ENCODE data around the gene GGNBP2.

Gene GGNBP2

DNA sequence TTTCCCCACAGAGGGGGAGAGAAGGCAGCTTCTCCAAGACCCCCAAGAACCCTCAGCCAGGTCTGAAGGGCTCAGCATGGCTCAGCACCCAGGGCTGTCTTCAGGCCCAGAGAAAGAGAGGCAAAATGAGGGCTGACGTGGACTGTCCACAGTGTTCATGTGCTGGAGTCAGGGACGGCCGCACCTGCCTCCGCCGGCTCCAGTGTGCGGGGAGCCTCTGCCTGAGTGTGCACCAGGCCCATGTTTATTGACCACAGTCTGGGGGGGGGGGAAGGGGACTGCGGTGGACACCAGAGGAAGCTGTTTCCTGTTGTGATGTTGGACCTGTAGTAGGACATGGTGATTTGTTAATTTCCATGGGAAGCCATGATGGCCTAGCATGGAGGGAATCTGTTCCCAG lies 63.6 kb downstream of the GGNBP2 start:
- no peak overlapping the region for H2AFZ ChIP-seq (ENCODE audit: low read depth)
- H3K9ac ChIP-seq: no peak overlapping the region; the same call in 1 of the 2 replicates

DNA sequence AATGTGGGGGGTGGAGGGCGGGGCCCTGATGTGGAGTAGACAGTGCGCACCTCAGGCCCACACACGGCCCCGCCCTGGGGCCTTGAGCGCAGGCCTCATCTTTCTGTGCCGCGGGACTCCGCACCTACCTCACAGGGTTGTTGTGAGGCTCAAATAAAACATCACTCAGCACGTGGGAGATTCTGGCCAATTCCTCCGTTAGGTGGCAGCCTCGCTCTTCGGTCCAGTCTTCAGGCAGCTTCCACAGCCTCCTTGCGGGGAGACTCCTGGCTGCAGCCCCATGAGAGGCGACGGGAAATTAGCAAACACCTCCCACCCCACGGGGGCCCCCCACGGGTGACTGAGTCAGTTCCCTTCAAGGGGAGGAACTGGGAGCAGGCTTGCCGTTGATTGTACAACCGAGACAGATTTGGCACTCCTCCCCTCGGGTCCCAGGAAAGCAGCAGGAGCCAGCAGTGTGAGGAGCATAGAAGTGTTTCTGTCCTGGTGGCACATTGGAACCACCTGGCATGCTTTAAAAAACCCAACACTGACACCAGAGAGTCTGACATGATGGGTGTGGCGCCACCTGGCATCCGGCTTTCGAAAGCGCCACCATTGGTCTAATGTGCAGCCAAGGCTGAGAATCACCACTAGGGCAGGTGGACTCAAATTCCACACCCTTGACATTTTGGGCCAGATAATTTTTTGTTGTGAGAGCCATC lies 64.2 kb downstream of the GGNBP2 start:
- no peaks in the 10 kb centered on the region for H3K36me3 ChIP-seq (ENCODE audit: insufficient read depth)
- peak overlapping the region; percentile 81 for H3K27ac ChIP-seq
- peak overlapping the region; percentile 74 for H3K4me2 ChIP-seq
- no peak overlapping the region for H3K4me3 ChIP-seq (IDR thresholded peaks at IDR 0.05; ENCODE audit: insufficient read depth, low read depth, low read length)
- 0 out of 2 replicates have a peak overlapping the region, but pooled peaks have one; percentile 33 for H2AFZ ChIP-seq (ENCODE audit: low read depth)
- TF ChIP-seq, protein P1, sequence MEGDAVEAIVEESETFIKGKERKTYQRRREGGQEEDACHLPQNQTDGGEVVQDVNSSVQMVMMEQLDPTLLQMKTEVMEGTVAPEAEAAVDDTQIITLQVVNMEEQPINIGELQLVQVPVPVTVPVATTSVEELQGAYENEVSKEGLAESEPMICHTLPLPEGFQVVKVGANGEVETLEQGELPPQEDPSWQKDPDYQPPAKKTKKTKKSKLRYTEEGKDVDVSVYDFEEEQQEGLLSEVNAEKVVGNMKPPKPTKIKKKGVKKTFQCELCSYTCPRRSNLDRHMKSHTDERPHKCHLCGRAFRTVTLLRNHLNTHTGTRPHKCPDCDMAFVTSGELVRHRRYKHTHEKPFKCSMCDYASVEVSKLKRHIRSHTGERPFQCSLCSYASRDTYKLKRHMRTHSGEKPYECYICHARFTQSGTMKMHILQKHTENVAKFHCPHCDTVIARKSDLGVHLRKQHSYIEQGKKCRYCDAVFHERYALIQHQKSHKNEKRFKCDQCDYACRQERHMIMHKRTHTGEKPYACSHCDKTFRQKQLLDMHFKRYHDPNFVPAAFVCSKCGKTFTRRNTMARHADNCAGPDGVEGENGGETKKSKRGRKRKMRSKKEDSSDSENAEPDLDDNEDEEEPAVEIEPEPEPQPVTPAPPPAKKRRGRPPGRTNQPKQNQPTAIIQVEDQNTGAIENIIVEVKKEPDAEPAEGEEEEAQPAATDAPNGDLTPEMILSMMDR (conservative IDR thresholded peaks at IDR 0.05; ENCODE audit: low read depth, low read length): peak; percentile 76
- H3K79me2 ChIP-seq (ENCODE audit: insufficient read depth, low read depth): peaks cover 7% of the 10 kb centered on the region; the same call in 1 of the 2 replicates
- H3K27me3 ChIP-seq (ENCODE audit: insufficient read depth, low read depth): no peaks in the 10 kb centered on the region
- peak overlapping the region; percentile 47 for H3K9ac ChIP-seq
- no peaks in the 10 kb centered on the region for H4K20me1 ChIP-seq (ENCODE audit: insufficient read depth)
- peaks cover 35% of the 10 kb centered on the region for H3K4me1 ChIP-seq (ENCODE audit: low read depth, poor library complexity, severe bottlenecking)

More for the DNA sequence above, 63.6 kb downstream of the GGNBP2 start:
- Histone ChIP-seq H3K4me3 (IDR thresholded peaks at IDR 0.05; ENCODE audit: insufficient read depth, low read depth, low read length) (no peak overlapping the region), H3K27me3 (ENCODE audit: insufficient read depth, low read depth) (no peaks in the 10 kb centered on the region), H3K4me2 (peak overlapping the region; percentile 74; the same call in 1 of the 2 replicates), H3K36me3 (ENCODE audit: insufficient read depth) (no peaks in the 10 kb centered on the region), H3K79me2 (ENCODE audit: insufficient read depth, low read depth) (peaks cover 13% of the 10 kb centered on the region; the same call in 1 of the 2 replicates), H3K4me1 (ENCODE audit: low read depth, poor library complexity, severe bottlenecking) (peaks cover 39% of the 10 kb centered on the region), H4K20me1 (ENCODE audit: insufficient read depth) (no peaks in the 10 kb centered on the region), H3K27ac (peak overlapping the region; percentile 81; the same call in 1 of the 2 replicates)
- TF ChIP-seq, protein P1 (conservative IDR thresholded peaks at IDR 0.05; ENCODE audit: low read depth, low read length): no peak

DNA sequence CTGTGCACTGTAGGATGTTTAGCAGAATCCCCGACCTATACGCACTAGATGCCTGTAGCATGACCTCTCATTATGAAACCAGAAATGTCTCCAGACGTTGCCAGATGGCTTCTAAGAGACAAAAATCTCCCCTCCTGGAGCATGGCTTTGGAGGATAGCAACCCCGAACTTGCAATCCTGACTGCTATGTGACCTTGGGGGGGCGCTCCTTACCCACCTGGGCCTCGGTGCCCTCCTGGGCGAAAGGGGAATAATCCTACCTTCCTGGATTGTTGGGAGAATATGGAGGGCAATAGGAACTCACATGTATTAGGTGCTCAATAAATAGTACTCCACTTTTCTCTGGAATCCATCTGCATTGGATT lies 64.8 kb downstream of the GGNBP2 start:
- Histone ChIP-seq H3K79me2 (ENCODE audit: insufficient read depth, low read depth) (0 out of 2 replicates have a peak, but pooled peaks cover 1% of the 10 kb centered on the region), H3K27ac (peak overlapping the region; percentile 81; the same call in 1 of the 2 replicates), H4K20me1 (ENCODE audit: insufficient read depth) (no peaks in the 10 kb centered on the region), H2AFZ (ENCODE audit: low read depth) (no peak overlapping the region), H3K4me2 (peak overlapping the region; percentile 74; the same call in 1 of the 2 replicates), H3K27me3 (ENCODE audit: insufficient read depth, low read depth) (no peaks in the 10 kb centered on the region), H3K4me3 (IDR thresholded peaks at IDR 0.05; ENCODE audit: insufficient read depth, low read depth, low read length) (no peak overlapping the region), H3K36me3 (ENCODE audit: insufficient read depth) (no peaks in the 10 kb centered on the region), H3K9ac (0 out of 2 replicates have a peak overlapping the region, but pooled peaks have one; percentile 47), H3K4me1 (ENCODE audit: low read depth, poor library complexity, severe bottlenecking) (peaks cover 30% of the 10 kb centered on the region)
- TF ChIP-seq, protein P1 (conservative IDR thresholded peaks at IDR 0.05; ENCODE audit: low read depth, low read length): no peak

DNA sequence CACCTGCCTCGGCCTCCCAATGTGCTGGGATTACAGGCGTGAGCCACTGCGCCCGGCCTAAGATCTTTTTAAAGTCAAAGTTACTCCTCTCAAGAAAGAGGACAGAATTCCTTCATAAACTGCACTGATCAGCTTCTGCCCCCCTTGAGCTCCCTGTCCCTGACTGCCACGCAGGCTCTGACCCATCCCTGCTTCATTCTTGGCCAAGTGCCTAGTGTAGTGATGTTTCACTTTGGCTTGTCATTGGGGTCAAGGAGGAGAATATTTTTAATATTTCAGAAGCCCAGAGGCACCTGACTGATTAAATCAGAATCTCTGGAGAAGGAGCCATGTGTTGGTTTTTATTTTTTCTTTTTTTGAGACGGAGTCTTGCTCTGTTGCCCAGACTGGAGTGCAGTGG lies 65.8 kb downstream of the GGNBP2 start:
- H3K9ac ChIP-seq: no peak overlapping the region
- H3K27ac ChIP-seq: no peak overlapping the region
- H3K4me1 ChIP-seq (ENCODE audit: low read depth, poor library complexity, severe bottlenecking): peaks cover 30% of the 10 kb centered on the region
- no peaks in the 10 kb centered on the region for H3K27me3 ChIP-seq (ENCODE audit: insufficient read depth, low read depth)
- no peak overlapping the region for H3K4me3 ChIP-seq (IDR thresholded peaks at IDR 0.05; ENCODE audit: insufficient read depth, low read depth, low read length)
- no peaks in the 10 kb centered on the region for H3K79me2 ChIP-seq (ENCODE audit: insufficient read depth, low read depth)
- H3K4me2 ChIP-seq: no peak overlapping the region
- TF ChIP-seq, protein P1 (conservative IDR thresholded peaks at IDR 0.05; ENCODE audit: low read depth, low read length): no peak
- H2AFZ ChIP-seq (ENCODE audit: low read depth): no peak overlapping the region
- no peaks in the 10 kb centered on the region for H3K36me3 ChIP-seq (ENCODE audit: insufficient read depth)
- no peaks in the 10 kb centered on the region for H4K20me1 ChIP-seq (ENCODE audit: insufficient read depth)

All from KMS-11 (cell line).